GM12878 (cell line): ENCODE measurements around the gene BCL2. TPM values are rescaled to one million over a fixed set of nuclear protein-coding genes. Genes with fewer than 3 reads are reported as not detected.

Experiments used
- BACH1 ChIP-seq: fragments of 450-650 bp; IDR thresholded peaks from 2 replicates; pipeline ENCODE4 v1.6.1; 2017; ENCODE audit warnings: mild to moderate bottlenecking, borderline replicate concordance
- CEBPB ChIP-seq, 2 experiments: fragments of 150-350 bp in 1 of 2; IDR thresholded peaks; 2 replicates each; pipeline ENCODE4 v1.6.1; 2012 to 2014; ENCODE audit warnings: low read depth in 2 of 2, low read length in 2 of 2, borderline replicate concordance in 1 of 2, inconsistent platforms in 1 of 2
- HDAC2 ChIP-seq: fragments of 200-600 bp; sonication (generic); IDR thresholded peaks from 2 replicates; pipeline ENCODE4 v1.6.1; 2017
- HDGF ChIP-seq: fragments of 450-650 bp; IDR thresholded peaks from 2 replicates; pipeline ENCODE4 v1.6.1; 2016; ENCODE audit warnings: antibody characterized with exemption
- IKZF1 ChIP-seq: fragments of 450-650 bp; conservative IDR thresholded peaks from 2 replicates; pipeline ENCODE4 v1.6.1; 2017; ENCODE audit warnings: antibody characterized with exemption, mild to moderate bottlenecking
- MYC ChIP-seq: IDR thresholded peaks from 2 replicates; pipeline ENCODE4 v1.6.1; 2011; ENCODE audit warnings: mild to moderate bottlenecking, low read length, moderate library complexity, inconsistent platforms; ENCODE audit not compliant: insufficient read depth, insufficient replicate concordance, insufficient read length, severe bottlenecking
- NR2F1 ChIP-seq: fragments of 450-650 bp; conservative IDR thresholded peaks from 2 replicates; pipeline ENCODE4 v1.6.1; 2017; ENCODE audit warnings: mild to moderate bottlenecking
- PAX8 ChIP-seq: fragments of 450-650 bp; IDR thresholded peaks from 2 replicates; pipeline ENCODE4 v1.6.1; 2017; ENCODE audit warnings: mild to moderate bottlenecking, moderate library complexity
- POLR2A ChIP-seq: IDR thresholded peaks from 2 replicates; pipeline ENCODE4 v1.6.1; 2011; ENCODE audit warnings: low read depth, mild to moderate bottlenecking, low read length
- SIN3A ChIP-seq: IDR thresholded peaks from 2 replicates; pipeline ENCODE4 v1.6.1; 2012; ENCODE audit warnings: low read depth, low read length, improper control_type of control experiment
- SMARCA5 ChIP-seq: fragments of 450-650 bp; IDR thresholded peaks from 2 replicates; pipeline ENCODE4 v1.6.1; 2017; ENCODE audit warnings: mild to moderate bottlenecking
- SPI1 ChIP-seq: IDR thresholded peaks from 2 replicates; pipeline ENCODE4 v1.6.1; 2011; ENCODE audit warnings: low read depth, mild to moderate bottlenecking, low read length, moderate library complexity, borderline replicate concordance; ENCODE audit not compliant: insufficient read depth
- SRF ChIP-seq, 2 experiments: IDR thresholded peaks; 2 replicates each; pipeline ENCODE4 v1.6.1; 2011; ENCODE audit warnings: low read depth in 2 of 2, low read length in 2 of 2, mild to moderate bottlenecking in 1 of 2, moderate library complexity in 1 of 2
- STAT1 ChIP-seq: fragments of 450-650 bp; conservative IDR thresholded peaks from 2 replicates; pipeline ENCODE4 v1.6.1; 2014; ENCODE audit warnings: antibody characterized with exemption, mild to moderate bottlenecking
- TCF12 ChIP-seq: IDR thresholded peaks from 2 replicates; pipeline ENCODE4 v1.6.1; 2011; ENCODE audit warnings: low read depth, mild to moderate bottlenecking, low read length
- ZBED1 ChIP-seq: IDR thresholded peaks from 2 replicates; pipeline ENCODE4 v1.6.1; 2016; ENCODE audit warnings: borderline replicate concordance
- ZNF217 ChIP-seq: fragments of 450-650 bp; IDR thresholded peaks from 2 replicates; pipeline ENCODE4 v1.6.1; 2017; ENCODE audit warnings: antibody characterized with exemption, mild to moderate bottlenecking
- ZSCAN29 ChIP-seq: fragments of 450-650 bp; IDR thresholded peaks from 2 replicates; pipeline ENCODE4 v1.6.1; 2017; ENCODE audit warnings: mild to moderate bottlenecking, moderate library complexity
- polyA plus RNA-seq, 11 experiments: library from polyadenylated mRNA; depleted of rRNA in 4 of 11; unstranded in 6 of 11; stranded (reverse) in 5 of 11; fragments of >200 nt; fragmentation: Nextera tagmentation in 4 of 11; fragmentation: Illumina TruSeq in 1 of 11; extraction: Ambion mirVana in 4 of 11; extraction: Trizol in 1 of 11; gene quantifications; 1 replicate in 1 of 11; 2 replicates in 10 of 11; pipeline versions ENCODE4 v1.2.1 to v1.2.3, GENCODE V29; 2011 to 2016; ENCODE audit warnings: inconsistent platforms in 2 of 11, missing spikeins in 2 of 11, low read depth in 1 of 11
- total RNA-seq, 4 experiments: library from RNA; depleted of rRNA in 3 of 4; stranded (reverse); fragments of >200 nt in 3 of 4; fragmentation: Illumina TruSeq in 1 of 4; extraction: Trizol in 1 of 4; gene quantifications; 2 replicates each; pipeline versions ENCODE4 v1.2.1 to v1.2.3, GENCODE V29; 2013 to 2021
- TF ChIP-seq, protein P1 (sequence below): fragments of 450-650 bp; IDR thresholded peaks from 2 replicates; pipeline ENCODE4 v1.6.1; 2016; ENCODE audit warnings: mild to moderate bottlenecking
- TF ChIP-seq, protein P2 (sequence below): IDR thresholded peaks from 2 replicates; pipeline ENCODE4 v1.6.1; 2012; ENCODE audit warnings: low read length, inconsistent platforms
- TF ChIP-seq, protein P3 (sequence below): fragments of 150-350 bp; IDR thresholded peaks from 2 replicates; pipeline ENCODE4 v1.6.1; 2014; ENCODE audit warnings: mild to moderate bottlenecking, low read depth, low read length
- TF ChIP-seq, protein P4 (sequence below): IDR thresholded peaks from 2 replicates; pipeline ENCODE4 v1.6.1; 2011; ENCODE audit warnings: borderline replicate concordance, low read depth, mild to moderate bottlenecking, moderate library complexity, mixed read lengths, low read length; ENCODE audit not compliant: insufficient read depth; ENCODE audit errors: extremely low read length
- TF ChIP-seq, protein P5 (sequence below): IDR thresholded peaks from 2 replicates; pipeline ENCODE4 v1.6.1; 2012; ENCODE audit warnings: low read depth, low read length, improper control_type of control experiment
- TF ChIP-seq, protein P6 (sequence below): fragments of 450-650 bp; IDR thresholded peaks from 2 replicates; pipeline ENCODE4 v1.6.1; 2016; ENCODE audit warnings: mild to moderate bottlenecking, moderate library complexity, borderline replicate concordance

Gene BCL2
- total and polyA plus RNA-seq, 10 of the 15 experiments (the other 5 are each of a cell fraction or from before 2014, with no cell fraction given): 4.1 to 47.8 (median 19.3) TPM

DNA sequence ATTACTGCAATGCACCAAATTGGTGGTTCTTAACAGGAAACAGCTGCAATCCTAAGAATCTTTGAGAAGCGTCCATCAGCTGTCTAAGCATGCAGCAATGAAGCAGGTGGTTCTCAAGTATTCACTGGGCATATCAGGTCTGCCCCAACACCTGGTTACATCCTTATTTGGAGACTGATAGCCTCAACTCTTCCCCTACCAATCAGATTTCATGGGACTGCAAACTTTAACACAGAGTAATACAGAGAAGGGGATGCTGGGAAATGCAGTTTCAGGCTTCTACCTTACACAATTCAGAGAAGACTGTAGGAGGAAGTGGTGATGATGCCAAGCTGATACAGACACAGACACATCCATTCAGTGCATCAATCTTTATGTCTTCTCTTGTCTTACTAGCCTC is 240.5 kb downstream of the BCL2 start (continued):
- TF ChIP-seq, protein P1, sequence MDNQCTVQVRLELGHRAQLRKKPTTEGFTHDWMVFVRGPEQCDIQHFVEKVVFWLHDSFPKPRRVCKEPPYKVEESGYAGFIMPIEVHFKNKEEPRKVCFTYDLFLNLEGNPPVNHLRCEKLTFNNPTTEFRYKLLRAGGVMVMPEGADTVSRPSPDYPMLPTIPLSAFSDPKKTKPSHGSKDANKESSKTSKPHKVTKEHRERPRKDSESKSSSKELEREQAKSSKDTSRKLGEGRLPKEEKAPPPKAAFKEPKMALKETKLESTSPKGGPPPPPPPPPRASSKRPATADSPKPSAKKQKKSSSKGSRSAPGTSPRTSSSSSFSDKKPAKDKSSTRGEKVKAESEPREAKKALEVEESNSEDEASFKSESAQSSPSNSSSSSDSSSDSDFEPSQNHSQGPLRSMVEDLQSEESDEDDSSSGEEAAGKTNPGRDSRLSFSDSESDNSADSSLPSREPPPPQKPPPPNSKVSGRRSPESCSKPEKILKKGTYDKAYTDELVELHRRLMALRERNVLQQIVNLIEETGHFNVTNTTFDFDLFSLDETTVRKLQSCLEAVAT: no peak
- TF ChIP-seq CEBPB (IDR thresholded peaks at IDR 0.05; ENCODE audit: borderline replicate concordance in 1 of 2, low read depth in 2 of 2, low read length in 2 of 2): no peak
- no peak for TF ChIP-seq PAX8
- TF ChIP-seq TCF12: peak; percentile 92
- TF ChIP-seq SPI1: peak; percentile 48; the same call in 1 of the 2 replicates
- TF ChIP-seq STAT1: no peak
- no peak for TF ChIP-seq SIN3A
- peak in 1 of 2 experiments; percentile 48; a peak in 1 of 4 replicates for TF ChIP-seq SRF (IDR thresholded peaks at IDR 0.05; ENCODE audit: low read depth in 2 of 2, low read length in 2 of 2)
- TF ChIP-seq ZNF217: no peak
- TF ChIP-seq HDAC2: no peak
- no peak for TF ChIP-seq ZBED1
- TF ChIP-seq, protein P2, sequence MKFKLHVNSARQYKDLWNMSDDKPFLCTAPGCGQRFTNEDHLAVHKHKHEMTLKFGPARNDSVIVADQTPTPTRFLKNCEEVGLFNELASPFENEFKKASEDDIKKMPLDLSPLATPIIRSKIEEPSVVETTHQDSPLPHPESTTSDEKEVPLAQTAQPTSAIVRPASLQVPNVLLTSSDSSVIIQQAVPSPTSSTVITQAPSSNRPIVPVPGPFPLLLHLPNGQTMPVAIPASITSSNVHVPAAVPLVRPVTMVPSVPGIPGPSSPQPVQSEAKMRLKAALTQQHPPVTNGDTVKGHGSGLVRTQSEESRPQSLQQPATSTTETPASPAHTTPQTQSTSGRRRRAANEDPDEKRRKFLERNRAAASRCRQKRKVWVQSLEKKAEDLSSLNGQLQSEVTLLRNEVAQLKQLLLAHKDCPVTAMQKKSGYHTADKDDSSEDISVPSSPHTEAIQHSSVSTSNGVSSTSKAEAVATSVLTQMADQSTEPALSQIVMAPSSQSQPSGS: no peak
- TF ChIP-seq, protein P3, sequence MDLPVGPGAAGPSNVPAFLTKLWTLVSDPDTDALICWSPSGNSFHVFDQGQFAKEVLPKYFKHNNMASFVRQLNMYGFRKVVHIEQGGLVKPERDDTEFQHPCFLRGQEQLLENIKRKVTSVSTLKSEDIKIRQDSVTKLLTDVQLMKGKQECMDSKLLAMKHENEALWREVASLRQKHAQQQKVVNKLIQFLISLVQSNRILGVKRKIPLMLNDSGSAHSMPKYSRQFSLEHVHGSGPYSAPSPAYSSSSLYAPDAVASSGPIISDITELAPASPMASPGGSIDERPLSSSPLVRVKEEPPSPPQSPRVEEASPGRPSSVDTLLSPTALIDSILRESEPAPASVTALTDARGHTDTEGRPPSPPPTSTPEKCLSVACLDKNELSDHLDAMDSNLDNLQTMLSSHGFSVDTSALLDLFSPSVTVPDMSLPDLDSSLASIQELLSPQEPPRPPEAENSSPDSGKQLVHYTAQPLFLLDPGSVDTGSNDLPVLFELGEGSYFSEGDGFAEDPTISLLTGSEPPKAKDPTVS: no peak
- no peak for TF ChIP-seq NR2F1
- no peak for TF ChIP-seq POLR2A
- TF ChIP-seq BACH1: no peak
- TF ChIP-seq ZSCAN29: no peak
- no peak for TF ChIP-seq IKZF1
- no peak for TF ChIP-seq SMARCA5
- no peak for TF ChIP-seq MYC
- TF ChIP-seq, protein P4, sequence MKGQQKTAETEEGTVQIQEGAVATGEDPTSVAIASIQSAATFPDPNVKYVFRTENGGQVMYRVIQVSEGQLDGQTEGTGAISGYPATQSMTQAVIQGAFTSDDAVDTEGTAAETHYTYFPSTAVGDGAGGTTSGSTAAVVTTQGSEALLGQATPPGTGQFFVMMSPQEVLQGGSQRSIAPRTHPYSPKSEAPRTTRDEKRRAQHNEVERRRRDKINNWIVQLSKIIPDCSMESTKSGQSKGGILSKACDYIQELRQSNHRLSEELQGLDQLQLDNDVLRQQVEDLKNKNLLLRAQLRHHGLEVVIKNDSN: no peak
- TF ChIP-seq, protein P5, sequence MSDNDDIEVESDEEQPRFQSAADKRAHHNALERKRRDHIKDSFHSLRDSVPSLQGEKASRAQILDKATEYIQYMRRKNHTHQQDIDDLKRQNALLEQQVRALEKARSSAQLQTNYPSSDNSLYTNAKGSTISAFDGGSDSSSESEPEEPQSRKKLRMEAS: no peak
- TF ChIP-seq HDGF: no peak
- TF ChIP-seq, protein P6, sequence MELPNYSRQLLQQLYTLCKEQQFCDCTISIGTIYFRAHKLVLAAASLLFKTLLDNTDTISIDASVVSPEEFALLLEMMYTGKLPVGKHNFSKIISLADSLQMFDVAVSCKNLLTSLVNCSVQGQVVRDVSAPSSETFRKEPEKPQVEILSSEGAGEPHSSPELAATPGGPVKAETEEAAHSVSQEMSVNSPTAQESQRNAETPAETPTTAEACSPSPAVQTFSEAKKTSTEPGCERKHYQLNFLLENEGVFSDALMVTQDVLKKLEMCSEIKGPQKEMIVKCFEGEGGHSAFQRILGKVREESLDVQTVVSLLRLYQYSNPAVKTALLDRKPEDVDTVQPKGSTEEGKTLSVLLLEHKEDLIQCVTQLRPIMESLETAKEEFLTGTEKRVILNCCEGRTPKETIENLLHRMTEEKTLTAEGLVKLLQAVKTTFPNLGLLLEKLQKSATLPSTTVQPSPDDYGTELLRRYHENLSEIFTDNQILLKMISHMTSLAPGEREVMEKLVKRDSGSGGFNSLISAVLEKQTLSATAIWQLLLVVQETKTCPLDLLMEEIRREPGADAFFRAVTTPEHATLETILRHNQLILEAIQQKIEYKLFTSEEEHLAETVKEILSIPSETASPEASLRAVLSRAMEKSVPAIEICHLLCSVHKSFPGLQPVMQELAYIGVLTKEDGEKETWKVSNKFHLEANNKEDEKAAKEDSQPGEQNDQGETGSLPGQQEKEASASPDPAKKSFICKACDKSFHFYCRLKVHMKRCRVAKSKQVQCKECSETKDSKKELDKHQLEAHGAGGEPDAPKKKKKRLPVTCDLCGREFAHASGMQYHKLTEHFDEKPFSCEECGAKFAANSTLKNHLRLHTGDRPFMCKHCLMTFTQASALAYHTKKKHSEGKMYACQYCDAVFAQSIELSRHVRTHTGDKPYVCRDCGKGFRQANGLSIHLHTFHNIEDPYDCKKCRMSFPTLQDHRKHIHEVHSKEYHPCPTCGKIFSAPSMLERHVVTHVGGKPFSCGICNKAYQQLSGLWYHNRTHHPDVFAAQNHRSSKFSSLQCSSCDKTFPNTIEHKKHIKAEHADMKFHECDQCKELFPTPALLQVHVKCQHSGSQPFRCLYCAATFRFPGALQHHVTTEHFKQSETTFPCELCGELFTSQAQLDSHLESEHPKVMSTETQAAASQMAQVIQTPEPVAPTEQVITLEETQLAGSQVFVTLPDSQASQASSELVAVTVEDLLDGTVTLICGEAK: no peak
